ENCODE measurements around the gene CAPN11. TPM values are rescaled to one million over a fixed set of nuclear protein-coding genes. Genes with fewer than 3 reads are reported as not detected.

The CAPN11 gene
- total and polyA plus RNA-seq, 3 donors from 2014 or later: 20.5 to 115 (median 23.5) TPM

DNA sequence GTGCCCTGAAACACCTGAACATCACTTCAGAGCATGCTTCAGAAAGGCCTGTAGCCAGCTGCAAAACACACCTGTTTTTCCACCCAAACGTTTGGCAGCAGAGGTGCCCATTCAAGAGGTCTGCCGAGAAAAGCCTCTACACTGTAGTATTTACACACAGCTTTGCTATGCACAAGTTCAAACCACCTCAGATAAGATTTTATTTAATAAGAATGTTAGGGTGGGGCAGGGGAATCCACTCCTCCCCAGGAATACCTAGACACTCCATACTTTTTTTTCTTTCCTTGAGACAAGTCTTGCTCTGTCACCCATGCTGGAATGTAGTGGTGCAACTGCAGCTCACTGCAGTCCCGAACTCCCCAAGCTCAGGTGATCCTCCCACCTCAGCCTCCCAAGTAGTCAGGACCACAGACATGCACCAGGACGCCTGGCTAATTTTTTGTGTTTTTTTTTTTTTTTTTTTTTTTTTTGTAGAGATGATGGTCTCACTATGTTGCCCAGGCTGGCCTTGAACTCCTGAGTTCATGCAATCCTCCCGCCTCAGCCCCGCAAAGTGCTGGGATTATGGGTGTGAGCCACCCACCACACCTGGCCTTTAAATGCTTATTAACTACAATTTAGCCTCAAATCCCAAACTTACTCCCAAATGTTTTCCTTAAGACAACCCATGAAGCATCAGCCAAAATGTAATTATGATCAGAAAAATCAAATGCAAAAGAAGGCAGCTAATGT, 41.1 kb upstream of the CAPN11 start:
- H3K4me3 ChIP-seq: no peak overlapping the region
- H3K9me3 ChIP-seq: no peaks in the 10 kb centered on the region
- no peaks in the 10 kb centered on the region for H3K27me3 ChIP-seq
- intact Hi-C loops (cut with DNase I; ENCODE audit: low total_unique reads): no loop called here
- H3K27ac ChIP-seq: no peak overlapping the region
- no peaks in the 10 kb centered on the region for H3K36me3 ChIP-seq (ENCODE audit: low read depth, missing control alignments)
- no peak for DNase-seq
- peaks cover 13% of the 10 kb centered on the region for H3K4me1 ChIP-seq
- no peak for TF ChIP-seq POLR2A (IDR thresholded peaks at IDR 0.05)
- TF ChIP-seq, protein P1, sequence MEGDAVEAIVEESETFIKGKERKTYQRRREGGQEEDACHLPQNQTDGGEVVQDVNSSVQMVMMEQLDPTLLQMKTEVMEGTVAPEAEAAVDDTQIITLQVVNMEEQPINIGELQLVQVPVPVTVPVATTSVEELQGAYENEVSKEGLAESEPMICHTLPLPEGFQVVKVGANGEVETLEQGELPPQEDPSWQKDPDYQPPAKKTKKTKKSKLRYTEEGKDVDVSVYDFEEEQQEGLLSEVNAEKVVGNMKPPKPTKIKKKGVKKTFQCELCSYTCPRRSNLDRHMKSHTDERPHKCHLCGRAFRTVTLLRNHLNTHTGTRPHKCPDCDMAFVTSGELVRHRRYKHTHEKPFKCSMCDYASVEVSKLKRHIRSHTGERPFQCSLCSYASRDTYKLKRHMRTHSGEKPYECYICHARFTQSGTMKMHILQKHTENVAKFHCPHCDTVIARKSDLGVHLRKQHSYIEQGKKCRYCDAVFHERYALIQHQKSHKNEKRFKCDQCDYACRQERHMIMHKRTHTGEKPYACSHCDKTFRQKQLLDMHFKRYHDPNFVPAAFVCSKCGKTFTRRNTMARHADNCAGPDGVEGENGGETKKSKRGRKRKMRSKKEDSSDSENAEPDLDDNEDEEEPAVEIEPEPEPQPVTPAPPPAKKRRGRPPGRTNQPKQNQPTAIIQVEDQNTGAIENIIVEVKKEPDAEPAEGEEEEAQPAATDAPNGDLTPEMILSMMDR (IDR thresholded peaks at IDR 0.05): no peak
- 64 to 86% methylated on average over 6 of the region's 6 CpGs for WGBS, 2 donors

DNA sequence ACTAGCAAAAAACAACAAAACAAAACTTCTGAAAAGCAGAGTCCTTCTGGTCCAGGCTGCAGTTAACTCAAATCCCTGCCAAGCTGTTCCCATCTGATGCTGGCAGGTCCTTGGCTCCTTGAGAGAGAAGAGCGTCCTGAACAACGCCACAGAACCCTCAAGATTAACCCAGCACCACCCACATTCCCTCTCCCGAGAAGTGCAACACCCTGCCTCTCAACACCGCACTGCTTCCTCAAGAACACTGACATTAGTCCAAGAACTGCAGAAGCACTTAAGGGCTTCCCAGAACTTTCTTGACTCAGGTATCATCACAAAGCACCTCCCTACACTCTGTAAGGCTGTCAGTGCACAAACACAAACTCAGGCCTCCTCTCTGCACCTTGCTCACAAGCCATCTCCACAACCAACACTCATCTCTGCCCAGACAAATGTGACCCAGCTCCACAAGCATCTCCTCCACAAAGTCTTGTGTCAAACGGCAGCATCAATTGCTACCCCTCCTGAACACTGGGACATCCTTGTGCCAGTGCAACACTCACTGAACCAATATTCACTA, 38.8 kb upstream of the CAPN11 start:
- DNase-seq: no peak
- no peak overlapping the region for H3K27ac ChIP-seq
- 44 to 53% methylated on average over 5 of the region's 5 CpGs for WGBS, 2 donors

GRCh38 chr6:44120692-44121443, 37.8 kb upstream of the CAPN11 start:
- Histone ChIP-seq H3K27ac (no peak overlapping the region), H3K4me3 (no peak overlapping the region), H3K27me3 (no peaks in the 10 kb centered on the region), H3K4me1 (peaks cover 29% of the 10 kb centered on the region), H3K9me3 (no peaks in the 10 kb centered on the region), H3K36me3 (ENCODE audit: low read depth, missing control alignments) (no peaks in the 10 kb centered on the region)
- 68 to 83% methylated on average over 4 of the region's 4 CpGs for WGBS, 2 donors
- TF ChIP-seq POLR2A (IDR thresholded peaks at IDR 0.05): no peak
- TF ChIP-seq, protein P1 (IDR thresholded peaks at IDR 0.05): no peak
- intact Hi-C loops (cut with DNase I; ENCODE audit: low total_unique reads): no loop called here
- DNase-seq: no peak

More for the DNA sequence above, 38.8 kb upstream of the CAPN11 start:
- intact Hi-C loops (cut with DNase I; ENCODE audit: low total_unique reads): no loop called here
- Histone ChIP-seq H3K4me1 (peaks cover 28% of the 10 kb centered on the region), H3K4me3 (no peak overlapping the region), H3K36me3 (ENCODE audit: low read depth, missing control alignments) (no peaks in the 10 kb centered on the region), H3K9me3 (no peaks in the 10 kb centered on the region), H3K27me3 (no peaks in the 10 kb centered on the region)
- TF ChIP-seq POLR2A (IDR thresholded peaks at IDR 0.05): no peak
- TF ChIP-seq, protein P1 (IDR thresholded peaks at IDR 0.05): no peak

DNA sequence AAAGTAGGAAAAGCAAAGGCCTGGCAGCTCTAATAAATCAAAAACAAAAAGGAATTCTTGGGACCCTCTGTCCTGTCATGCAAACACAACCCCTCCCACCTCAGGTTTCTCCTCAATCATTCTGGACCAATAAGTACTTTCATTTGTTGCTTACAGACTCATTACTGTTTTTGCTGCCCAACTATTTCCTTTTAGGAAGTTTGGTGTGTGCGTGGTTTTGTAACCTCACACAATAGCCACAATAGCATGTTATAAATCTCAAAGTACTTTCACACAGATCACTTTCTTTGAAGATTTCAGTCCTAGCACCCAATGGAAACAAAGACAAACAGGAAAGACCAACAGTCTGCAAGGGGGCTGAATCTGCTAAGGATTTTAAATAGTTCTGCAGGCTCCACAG, 35.8 kb upstream of the CAPN11 start:
- H3K36me3 ChIP-seq (ENCODE audit: low read depth, missing control alignments): no peaks in the 10 kb centered on the region
- H3K9me3 ChIP-seq: no peaks in the 10 kb centered on the region
- 39 to 62% methylated on average over 1 of the region's 1 CpG for WGBS, 2 donors
- no peak for DNase-seq
- H3K27ac ChIP-seq: peak overlapping the region in 1 of 2 donors; percentile 41
- H3K27me3 ChIP-seq: no peaks in the 10 kb centered on the region
- H3K4me1 ChIP-seq: peaks cover 30% of the 10 kb centered on the region
- H3K4me3 ChIP-seq: no peak overlapping the region
- TF ChIP-seq, protein P1 (IDR thresholded peaks at IDR 0.05): no peak
- TF ChIP-seq POLR2A (IDR thresholded peaks at IDR 0.05): no peak
- intact Hi-C loops (cut with DNase I; ENCODE audit: low total_unique reads): no loop called here
